ENCODE measurements around the gene XYLT2. TPM values are rescaled to one million over a fixed set of nuclear protein-coding genes. Genes with fewer than 3 reads are reported as not detected.
"Not testable (repeated sequence)": the region's sequence is repeated elsewhere in the genome, so short reads cannot be mapped to it uniquely, and the experiment has no call there.

XYLT2 gene
- total and polyA plus RNA-seq, 2 donors (not counting 3 experiments of a cell fraction or from before 2014, with no cell fraction given), result 19.1 to 26.6 TPM

- H3K9me1 ChIP-seq (replicated peaks; ENCODE audit: control insufficient read depth, extremely low read depth, insufficient read depth, low read length); H3K4me1 ChIP-seq (ENCODE audit: control insufficient read depth, extremely low read depth, insufficient read depth, low read length); intact Hi-C loops (cut with micrococcal nuclease); H3K9ac ChIP-seq (replicated peaks; ENCODE audit: extremely low read depth, insufficient read depth, low read length); H3K4me2 ChIP-seq (ENCODE audit: insufficient read depth, low read length); H3K27ac ChIP-seq (ENCODE audit: insufficient read depth, low read depth, low read length); dilution Hi-C loops (cut with MboI; ENCODE audit: extremely low pct_ligation_motif_present, low sequenced_read_pairs); H4K20me1 ChIP-seq (replicated peaks; ENCODE audit: control insufficient read depth, extremely low read depth, insufficient read depth, low read length); FAIRE-seq; H2AFZ ChIP-seq (ENCODE audit: low read depth, low read length); H3K9me3 ChIP-seq (replicated peaks; ENCODE audit: control insufficient read depth, insufficient read depth, low read length); DNase-seq (ENCODE audit: low read depth, low spot score); H3K36me3 ChIP-seq (ENCODE audit: control insufficient read depth in 2 of 2, extremely low read depth in 1 of 2, insufficient read depth in 2 of 2, low read length in 2 of 2); H3K4me3 ChIP-seq (replicated peaks in 1 of 3; ENCODE audit: insufficient read depth in 1 of 3, low read depth in 1 of 3, low read length in 3 of 3); POLR2A ChIA-PET; BruUV-seq (replicated peaks); H3K79me2 ChIP-seq (ENCODE audit: control insufficient read depth, insufficient read depth, low read length): not testable (repeated sequence)
- peaks cover 26 to 30% of the 10 kb centered on the region in 2 experiments for H3K27me3 ChIP-seq (ENCODE audit: control insufficient read depth in 2 of 2, insufficient read depth in 2 of 2, low read length in 2 of 2)
- CTCF ChIA-PET, result interaction anchor here (1.1 to 1.5 kb wide), 2 partner anchors 116 to 147 kb away, joined by 3 read pairs; no protein-coding TSS in a partner anchor
These were observed 29.3 kb upstream of the XYLT2 start for GRCh38 chr17:50316660-50317059.

DNA sequence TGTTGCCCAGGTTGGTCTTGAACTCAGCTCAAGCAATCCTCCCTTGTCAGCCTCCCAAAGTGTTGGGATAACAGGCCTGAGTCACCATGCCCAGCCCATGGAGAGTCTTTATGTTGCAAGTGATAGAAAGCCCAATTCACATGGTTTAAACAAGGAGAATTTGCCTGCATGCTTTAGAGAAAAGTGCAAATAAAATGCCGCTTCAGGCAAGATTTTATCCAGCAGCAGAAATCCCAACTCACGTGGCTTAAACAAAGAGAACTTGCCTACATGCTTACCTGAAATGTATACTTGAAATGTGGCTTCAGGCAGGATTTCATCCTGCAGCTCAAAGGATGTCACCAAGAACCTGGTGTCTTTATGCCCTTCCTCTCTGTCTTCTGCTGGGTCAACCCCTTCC is 28.8 kb upstream of the XYLT2 start:
- intact Hi-C loops (cut with micrococcal nuclease) (no loop called here), dilution Hi-C loops (cut with MboI; ENCODE audit: extremely low pct_ligation_motif_present, low sequenced_read_pairs) (no loop called here)
- no peak for FAIRE-seq
- Histone ChIP-seq H3K4me3 (replicated peaks in 1 of 3; ENCODE audit: insufficient read depth in 1 of 3, low read depth in 1 of 3, low read length in 3 of 3) (no peak overlapping the region), H3K27me3 (ENCODE audit: control insufficient read depth in 2 of 2, insufficient read depth in 2 of 2, low read length in 2 of 2) (peaks cover 26 to 29% of the 10 kb centered on the region in 2 experiments), H3K9me3 (replicated peaks; ENCODE audit: control insufficient read depth, insufficient read depth, low read length) (no peaks in the 10 kb centered on the region), H2AFZ (ENCODE audit: low read depth, low read length) (no peak overlapping the region), H3K9ac (replicated peaks; ENCODE audit: extremely low read depth, insufficient read depth, low read length) (no peak overlapping the region), H3K4me1 (ENCODE audit: control insufficient read depth, extremely low read depth, insufficient read depth, low read length) (no peaks in the 10 kb centered on the region), H3K4me2 (ENCODE audit: insufficient read depth, low read length) (no peak overlapping the region), H3K79me2 (ENCODE audit: control insufficient read depth, insufficient read depth, low read length) (no peaks in the 10 kb centered on the region), H4K20me1 (replicated peaks; ENCODE audit: control insufficient read depth, extremely low read depth, insufficient read depth, low read length) (no peaks in the 10 kb centered on the region), H3K27ac (ENCODE audit: insufficient read depth, low read depth, low read length) (no peak overlapping the region), H3K36me3 (ENCODE audit: control insufficient read depth in 2 of 2, extremely low read depth in 1 of 2, insufficient read depth in 2 of 2, low read length in 2 of 2) (no peaks in the 10 kb centered on the region), H3K9me1 (replicated peaks; ENCODE audit: control insufficient read depth, extremely low read depth, insufficient read depth, low read length) (no peaks in the 10 kb centered on the region)
- no peak for TF ChIP-seq EZH2 (IDR thresholded peaks at IDR 0.05; ENCODE audit: borderline replicate concordance, low read depth, low read length, severe bottlenecking)
- no peak for TF ChIP-seq FOS (IDR thresholded peaks at IDR 0.05; ENCODE audit: borderline replicate concordance, insufficient read depth, low read length)
- no peak for TF ChIP-seq GATA2 (IDR thresholded peaks at IDR 0.05; ENCODE audit: insufficient read depth, insufficient read length, low read depth, low read length)
- TF ChIP-seq MAX (IDR thresholded peaks at IDR 0.05; ENCODE audit: insufficient read depth, insufficient read length), result no peak
- TF ChIP-seq, protein P1, sequence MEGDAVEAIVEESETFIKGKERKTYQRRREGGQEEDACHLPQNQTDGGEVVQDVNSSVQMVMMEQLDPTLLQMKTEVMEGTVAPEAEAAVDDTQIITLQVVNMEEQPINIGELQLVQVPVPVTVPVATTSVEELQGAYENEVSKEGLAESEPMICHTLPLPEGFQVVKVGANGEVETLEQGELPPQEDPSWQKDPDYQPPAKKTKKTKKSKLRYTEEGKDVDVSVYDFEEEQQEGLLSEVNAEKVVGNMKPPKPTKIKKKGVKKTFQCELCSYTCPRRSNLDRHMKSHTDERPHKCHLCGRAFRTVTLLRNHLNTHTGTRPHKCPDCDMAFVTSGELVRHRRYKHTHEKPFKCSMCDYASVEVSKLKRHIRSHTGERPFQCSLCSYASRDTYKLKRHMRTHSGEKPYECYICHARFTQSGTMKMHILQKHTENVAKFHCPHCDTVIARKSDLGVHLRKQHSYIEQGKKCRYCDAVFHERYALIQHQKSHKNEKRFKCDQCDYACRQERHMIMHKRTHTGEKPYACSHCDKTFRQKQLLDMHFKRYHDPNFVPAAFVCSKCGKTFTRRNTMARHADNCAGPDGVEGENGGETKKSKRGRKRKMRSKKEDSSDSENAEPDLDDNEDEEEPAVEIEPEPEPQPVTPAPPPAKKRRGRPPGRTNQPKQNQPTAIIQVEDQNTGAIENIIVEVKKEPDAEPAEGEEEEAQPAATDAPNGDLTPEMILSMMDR (IDR thresholded peaks at IDR 0.05; ENCODE audit: extremely low read depth in 1 of 2, insufficient read depth in 1 of 2, low read depth in 1 of 2, low read length in 2 of 2), result no peak
- TF ChIP-seq JUN (IDR thresholded peaks at IDR 0.05; ENCODE audit: borderline replicate concordance, insufficient read depth, insufficient read length, low read depth), result no peak
- no peak for TF ChIP-seq MYC (IDR thresholded peaks at IDR 0.05; ENCODE audit: low read depth, low read length)
- TF ChIP-seq POLR2AphosphoS5 (IDR thresholded peaks at IDR 0.05; ENCODE audit: insufficient read depth, low read depth, low read length), result no peak
- TF ChIP-seq POLR2A (IDR thresholded peaks at IDR 0.05; ENCODE audit: low read depth, low read length), result no peak
- CTCF ChIA-PET, result interaction anchor here (1.1 to 1.5 kb wide), 3 partner anchors 23 to 148 kb away, joined by 3 read pairs; no protein-coding TSS in a partner anchor
- BruUV-seq (replicated peaks), result no TSS peak
- POLR2A ChIA-PET, result no interaction called here
- no peak for DNase-seq (ENCODE audit: low read depth, low spot score)
